Dermis blood vessel endothelial cell (primary cell): ENCODE measurements around the gene TMEM203. TPM values are rescaled to one million over a fixed set of nuclear protein-coding genes. Genes with fewer than 3 reads are reported as not detected.
A peak's percentile ranks its signal among the peaks of the same experiment; 100 is the strongest.

Experiments
- DNase-seq: peaks from one replicate; pipeline ENCODE4 v3.0.0; 2010
- total RNA-seq: library from RNA; depleted of rRNA; stranded (reverse); fragments of >200 nt; gene quantifications from 2 replicates; pipeline ENCODE4 v1.2.3, GENCODE V29; 2014

Gene TMEM203
- total RNA-seq, 1 donor from 2014 or later = 31.1 TPM

DNA sequence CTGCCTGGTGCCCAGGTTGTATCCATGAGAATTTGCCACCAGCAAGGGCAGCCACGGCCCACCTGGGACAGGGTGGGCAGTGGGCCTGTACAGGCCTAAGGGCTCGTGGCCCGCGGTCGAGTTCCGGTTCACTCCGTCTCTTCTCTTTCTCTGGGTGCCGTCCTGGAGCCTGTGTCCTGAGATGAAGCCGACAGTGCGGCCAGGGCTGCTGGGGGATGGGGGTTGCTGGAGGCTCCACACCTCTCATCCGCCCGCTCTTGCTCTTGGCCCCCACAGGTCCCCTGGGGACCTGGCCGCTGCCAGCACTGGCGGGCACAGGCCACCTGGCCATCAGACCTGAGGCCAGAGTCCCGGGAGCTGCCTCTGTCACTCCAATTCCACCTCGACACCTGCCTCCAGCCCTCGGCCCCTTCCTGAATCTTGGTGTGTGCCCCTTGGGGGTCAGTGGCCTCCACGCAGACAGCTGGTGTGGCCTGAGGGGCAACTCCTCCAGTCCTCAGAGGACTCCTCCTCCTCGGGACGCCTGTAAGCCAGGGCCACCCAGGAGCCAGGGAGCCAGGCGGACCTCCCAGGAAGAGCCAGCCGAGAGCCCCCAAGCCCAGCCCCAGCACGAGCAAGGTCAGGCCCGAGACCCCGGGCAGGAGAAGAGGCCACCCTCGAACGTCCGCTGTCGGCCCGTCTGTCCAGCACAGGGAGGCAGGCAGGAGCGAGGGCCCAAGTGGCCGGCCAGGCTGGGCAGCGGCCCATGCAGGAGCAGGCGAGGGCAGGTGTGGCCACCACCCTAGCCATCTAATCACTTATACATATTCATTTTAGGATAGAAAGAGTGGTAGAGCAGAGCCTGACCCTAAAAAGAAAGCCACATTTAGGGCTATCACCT, 40.8 kb downstream of the TMEM203 start:
- no peak for DNase-seq

DNA sequence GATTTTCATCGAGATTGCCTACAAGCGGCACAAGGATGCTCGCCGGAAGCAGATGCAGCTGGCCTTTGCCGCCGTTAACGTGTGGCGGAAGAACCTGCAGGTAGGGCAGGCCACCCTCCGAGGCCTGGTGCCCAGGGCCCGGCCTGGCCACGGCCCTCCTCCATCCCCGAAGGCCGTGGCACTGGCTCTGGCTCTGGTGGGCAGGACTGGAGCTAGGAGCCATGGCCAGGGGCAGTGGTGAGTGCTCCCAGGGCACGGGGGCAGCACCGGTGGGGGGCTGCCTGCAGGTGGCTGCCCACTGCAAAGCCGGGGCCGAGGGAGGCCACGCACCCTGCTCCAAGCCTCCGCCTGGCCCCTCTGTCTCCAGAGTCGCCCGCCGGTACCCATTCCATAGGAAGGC, 41.6 kb downstream of the TMEM203 start:
- no peak for DNase-seq

DNA sequence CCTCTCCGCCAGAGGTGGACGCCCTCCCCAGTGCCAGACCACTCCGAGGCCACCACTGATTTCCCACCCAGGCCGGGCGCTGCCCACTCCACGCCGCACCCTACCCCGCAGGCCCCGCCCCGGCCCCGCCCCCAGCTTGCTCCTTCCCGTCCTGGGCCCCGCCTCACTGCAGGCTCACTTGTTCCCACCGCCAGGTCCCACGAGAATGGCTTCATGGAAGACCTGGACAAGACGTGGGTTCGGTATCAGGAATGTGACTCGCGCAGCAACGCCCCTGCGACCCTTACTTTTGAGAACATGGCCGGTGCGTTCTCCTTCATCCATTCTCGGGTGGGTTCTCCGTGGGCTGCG, 42.1 kb downstream of the TMEM203 start:
- DNase-seq = peak; percentile 19

DNA sequence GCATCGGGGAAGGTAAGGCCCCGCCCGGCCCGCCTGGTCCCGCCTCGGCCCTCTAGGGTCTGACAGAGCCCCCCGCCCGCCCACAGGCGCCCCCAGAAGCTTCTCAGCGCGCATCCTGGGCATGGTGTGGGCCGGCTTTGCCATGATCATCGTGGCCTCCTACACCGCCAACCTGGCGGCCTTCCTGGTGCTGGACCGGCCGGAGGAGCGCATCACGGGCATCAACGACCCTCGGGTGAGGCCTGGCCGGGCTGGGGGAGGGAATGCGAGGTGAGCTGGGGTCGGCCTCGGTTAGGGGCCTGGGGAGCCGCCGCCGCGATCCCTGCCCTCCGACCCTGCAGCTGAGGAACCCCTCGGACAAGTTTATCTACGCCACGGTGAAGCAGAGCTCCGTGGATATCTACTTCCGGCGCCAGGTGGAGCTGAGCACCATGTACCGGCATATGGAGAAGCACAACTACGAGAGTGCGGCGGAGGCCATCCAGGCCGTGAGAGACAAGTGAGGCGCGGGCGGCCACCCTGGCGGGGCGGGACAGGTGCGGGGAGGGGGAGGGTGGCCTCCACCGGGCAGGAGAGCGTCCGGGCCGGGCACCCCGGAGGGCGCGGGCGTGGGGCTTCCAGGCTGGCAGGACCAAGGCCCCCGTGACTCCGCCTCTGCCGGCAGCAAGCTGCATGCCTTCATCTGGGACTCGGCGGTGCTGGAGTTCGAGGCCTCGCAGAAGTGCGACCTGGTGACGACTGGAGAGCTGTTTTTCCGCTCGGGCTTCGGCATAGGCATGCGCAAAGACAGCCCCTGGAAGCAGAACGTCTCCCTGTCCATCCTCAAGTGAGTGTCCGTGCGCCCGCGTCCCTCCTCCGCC, 42.7 kb downstream of the TMEM203 start:
- DNase-seq = peak; percentile 26

DNA sequence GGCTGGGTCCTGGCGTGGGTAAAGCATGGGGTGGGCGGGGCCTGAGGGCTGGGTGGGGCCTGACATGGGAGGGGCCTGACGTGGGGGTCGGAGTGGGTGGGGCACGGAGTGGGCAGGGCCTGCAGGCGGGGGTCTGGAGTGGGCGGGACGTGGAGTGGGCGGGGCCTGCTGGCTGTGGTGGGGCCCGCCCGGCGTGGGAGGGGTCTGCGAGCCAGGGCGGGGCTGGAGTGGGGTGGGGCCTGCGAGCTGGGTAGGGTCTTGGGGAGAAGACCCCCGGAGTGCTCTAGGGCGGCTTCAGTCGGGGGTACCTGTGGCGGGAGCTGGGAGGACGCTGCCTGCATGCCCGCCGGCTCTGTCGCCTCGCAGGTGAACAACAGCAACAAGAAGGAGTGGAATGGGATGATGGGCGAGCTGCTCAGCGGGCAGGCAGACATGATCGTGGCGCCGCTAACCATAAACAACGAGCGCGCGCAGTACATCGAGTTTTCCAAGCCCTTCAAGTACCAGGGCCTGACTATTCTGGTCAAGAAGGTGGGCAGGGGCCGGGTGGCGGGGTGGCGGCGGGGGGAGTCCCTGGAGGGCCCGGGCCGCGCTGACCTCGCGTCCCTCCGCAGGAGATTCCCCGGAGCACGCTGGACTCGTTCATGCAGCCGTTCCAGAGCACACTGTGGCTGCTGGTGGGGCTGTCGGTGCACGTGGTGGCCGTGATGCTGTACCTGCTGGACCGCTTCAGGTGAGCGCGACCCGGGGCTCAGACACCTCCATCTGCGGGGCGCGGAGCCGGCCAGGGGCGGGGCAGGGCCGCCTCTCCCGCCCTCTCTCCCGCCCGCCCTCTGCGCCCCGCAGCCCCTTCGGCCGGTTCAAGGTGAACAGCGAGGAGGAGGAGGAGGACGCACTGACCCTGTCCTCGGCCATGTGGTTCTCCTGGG, 43.6 kb downstream of the TMEM203 start:
- no peak for DNase-seq

DNA sequence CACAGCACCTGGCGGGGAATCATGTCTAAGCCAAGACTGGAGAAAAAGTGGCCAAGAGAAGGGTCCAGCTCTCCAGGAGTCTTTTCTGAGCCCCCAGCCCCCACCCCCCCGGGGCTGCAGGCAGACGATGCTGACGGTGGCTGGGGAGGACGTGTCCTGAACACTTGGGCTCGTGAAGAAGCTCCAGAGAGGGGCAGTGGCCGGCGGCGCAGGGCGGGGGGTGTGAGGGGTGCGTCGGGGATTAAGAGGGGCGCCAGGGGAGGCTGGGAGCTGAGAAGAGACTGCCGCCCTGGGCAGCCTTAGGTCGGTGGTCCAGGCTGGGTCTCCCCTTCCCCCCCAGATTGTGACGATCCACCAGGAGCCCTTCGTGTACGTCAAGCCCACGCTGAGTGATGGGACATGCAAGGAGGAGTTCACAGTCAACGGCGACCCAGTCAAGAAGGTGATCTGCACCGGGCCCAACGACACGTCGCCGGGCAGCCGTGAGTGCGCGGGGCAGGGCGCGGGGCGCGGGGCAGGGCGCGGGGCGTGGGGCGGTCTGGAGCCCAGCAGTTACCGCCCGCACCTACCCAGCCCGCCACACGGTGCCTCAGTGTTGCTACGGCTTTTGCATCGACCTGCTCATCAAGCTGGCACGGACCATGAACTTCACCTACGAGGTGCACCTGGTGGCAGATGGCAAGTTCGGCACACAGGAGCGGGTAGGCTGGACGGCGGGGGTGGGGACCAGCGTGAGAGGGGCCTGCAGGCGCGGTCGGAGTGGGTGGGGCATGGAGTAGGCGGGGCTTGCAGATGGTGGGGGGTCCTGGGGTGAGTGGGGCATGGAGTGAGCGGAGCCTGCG, 44.5 kb downstream of the TMEM203 start:
- DNase-seq = no peak

DNA sequence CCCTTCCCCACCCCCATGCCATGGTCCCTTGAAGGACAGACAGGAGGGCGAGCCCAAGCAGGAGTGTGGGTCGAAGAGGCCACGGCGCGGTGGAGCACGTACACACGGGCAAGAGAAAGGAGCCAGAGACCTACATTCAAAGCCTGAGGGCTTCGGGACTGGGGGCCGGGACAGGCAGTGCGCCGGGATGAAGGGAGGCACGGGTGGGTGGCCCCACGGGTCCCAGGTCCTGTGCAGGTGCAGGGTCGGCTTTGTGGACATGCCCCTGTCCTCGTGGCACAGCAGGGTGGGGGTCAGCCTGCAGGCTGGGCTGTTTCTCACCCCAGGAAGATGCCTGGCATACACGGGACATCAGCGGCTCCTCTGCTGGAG, 45.4 kb downstream of the TMEM203 start:
- DNase-seq = no peak

DNA sequence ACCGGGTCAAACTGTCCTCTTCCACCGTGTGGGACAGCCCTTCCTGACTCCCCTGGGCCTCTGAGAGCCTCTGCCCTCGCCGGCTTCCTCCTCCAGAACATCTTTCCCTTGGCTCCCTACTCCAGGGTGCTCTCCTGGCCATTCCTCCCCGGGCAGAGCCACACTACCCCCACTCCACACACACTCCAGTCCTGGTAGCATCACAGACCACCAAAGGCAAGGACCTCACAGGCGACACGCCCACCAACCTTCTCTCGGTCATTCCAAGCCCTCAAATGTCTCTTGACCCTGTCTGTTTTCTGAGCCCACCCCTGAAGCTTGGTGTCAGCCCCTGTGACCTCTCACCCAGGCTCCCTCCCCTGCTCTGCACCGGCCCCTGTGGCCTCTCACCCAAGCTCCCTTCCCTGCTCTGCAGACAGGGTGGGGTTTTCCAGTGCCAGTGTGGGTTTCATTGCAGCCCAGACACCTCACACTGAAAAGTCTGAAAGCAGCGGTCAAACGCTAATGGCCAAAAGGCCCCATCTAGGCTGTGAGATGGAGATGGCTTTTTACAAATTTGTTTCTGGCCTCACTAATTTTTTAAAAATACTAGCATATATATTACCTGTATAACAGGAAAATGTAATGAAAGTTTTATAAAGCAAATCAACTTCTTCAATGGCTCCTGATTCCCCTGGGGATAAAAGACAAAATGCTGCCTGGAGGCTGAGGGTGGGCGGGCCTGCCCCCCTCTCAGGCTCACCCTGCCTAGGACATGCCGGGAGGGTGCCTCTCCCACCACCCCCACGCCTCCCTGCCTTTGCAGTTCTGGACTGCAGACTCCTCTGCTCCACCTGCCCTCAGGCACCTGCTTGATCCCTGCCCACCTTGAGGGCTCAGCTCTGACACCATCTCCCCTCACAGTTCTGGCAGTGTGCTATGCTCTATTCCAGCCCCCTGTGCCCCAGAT, 46.1 kb downstream of the TMEM203 start:
- no peak for DNase-seq

DNA sequence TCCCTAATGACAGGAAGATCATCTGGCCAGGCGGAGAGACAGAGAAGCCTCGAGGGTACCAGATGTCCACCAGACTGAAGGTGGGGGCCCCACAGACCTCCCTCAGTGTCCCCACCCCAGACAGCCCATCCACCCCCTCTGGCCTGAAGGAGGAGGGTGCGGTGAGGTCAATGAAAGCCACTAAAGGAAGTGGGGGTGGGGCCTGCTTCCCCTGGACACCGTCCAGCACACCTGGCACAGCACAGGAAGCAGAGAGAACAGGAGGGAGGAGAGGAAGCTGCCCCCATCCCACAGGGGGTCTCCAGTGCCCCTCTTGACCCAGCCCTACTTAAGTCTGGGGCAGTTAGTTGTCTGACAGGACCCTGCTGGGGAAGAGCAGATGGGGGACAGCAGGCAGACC, 46.8 kb downstream of the TMEM203 start:
- DNase-seq = no peak

DNA sequence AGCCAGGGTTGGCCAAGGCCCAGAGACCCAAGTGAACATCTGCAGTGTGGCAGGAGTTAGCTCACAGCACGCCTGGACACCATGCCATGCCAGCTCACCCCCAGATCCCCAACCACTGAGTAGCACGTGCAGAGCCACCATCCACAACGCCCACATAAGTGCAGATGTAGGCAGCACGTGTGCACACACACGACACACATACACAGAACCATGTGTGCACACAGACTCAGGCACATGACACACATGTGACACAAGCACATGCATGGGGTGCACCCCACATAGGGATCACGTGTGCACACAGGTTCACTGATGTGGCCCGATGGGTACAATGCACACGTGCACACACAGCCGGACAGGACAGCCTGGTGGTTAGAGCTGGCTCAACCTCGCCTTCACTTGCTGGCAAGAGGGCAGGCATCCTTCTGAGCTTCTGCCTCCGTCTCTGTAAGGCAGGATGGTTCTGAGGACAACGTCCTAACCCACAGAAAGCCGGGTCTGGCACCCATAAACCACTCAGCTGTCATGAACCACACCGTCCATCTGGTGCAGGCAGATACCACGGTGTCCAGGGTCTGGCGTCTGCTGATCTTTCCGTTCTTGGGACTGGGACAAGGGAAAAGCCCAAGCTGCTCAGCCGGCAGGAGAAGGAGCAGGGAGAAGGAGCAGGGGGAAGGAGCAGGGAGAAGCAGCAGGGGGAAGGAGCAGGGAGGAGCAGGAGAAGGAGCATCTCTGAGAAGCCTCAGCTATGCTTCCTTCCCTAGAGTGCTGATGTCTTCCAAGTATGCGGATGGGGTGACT, 47.6 kb downstream of the TMEM203 start:
- DNase-seq = no peak

DNA sequence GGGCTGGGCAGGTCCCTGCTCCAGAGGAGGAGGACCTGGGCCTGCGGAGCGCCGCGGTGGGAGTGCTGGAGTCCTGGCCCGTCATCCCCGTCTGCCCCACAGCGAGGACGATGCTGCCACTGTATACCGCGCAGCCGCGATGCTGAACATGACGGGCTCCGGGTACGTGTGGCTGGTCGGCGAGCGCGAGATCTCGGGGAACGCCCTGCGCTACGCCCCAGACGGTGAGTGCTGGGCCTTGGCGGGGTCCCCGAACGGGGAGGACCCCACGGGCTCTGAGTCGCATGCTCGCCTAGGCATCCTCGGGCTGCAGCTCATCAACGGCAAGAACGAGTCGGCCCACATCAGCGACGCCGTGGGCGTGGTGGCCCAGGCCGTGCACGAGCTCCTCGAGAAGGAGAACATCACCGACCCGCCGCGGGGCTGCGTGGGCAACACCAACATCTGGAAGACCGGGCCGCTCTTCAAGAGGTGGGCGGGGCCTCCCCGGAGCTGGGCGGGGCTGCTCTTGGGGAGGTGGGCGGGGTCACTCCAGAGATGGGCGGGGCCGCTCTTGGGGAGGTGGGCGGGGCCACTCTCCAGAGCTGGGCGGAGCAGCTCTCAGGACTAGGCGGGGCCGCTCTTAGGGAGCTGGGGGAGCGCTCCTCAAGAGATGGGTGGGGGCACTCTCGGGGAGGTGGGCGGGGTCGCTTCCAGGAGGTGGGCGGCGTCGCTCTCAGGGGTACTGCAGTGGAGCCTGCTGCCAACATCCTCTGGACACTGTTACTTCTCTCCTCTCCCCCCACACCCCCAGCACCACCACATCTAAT, 48.7 kb downstream of the TMEM203 start:
- DNase-seq = peak; percentile 56

Other genes starting within 250 kb of the TMEM203 start
- gene PTGDS, start 228.1 kb downstream of the TMEM203 start, total RNA-seq = 0.17 and 0.60 TPM in 2 replicates
- gene LCNL1, start 222.7 kb downstream of the TMEM203 start, total RNA-seq = not detected in 2 replicates
- gene PAXX, start 213.2 kb downstream of the TMEM203 start, total RNA-seq = 13.5 and 17.9 TPM in 2 replicates
- gene CLIC3, start 209.1 kb downstream of the TMEM203 start, total RNA-seq = 0.09 TPM in 1 of 2 replicates, not detected in the other
- gene ABCA2, start 177.4 kb downstream of the TMEM203 start, total RNA-seq = 8.5 and 13.3 TPM in 2 replicates
- gene FUT7, start 173.6 kb downstream of the TMEM203 start, total RNA-seq = not detected in 2 replicates
- 39.7 and 46.8 TPM in 2 replicates for gene NPDC1, start 159.5 kb downstream of the TMEM203 start, total RNA-seq
- not detected in 2 replicates for gene ENTPD2, start 151.6 kb downstream of the TMEM203 start, total RNA-seq
- 6.0 and 36.3 TPM in 2 replicates for gene SAPCD2, start 135.1 kb downstream of the TMEM203 start, total RNA-seq
- gene UAP1L1, start 128.1 kb downstream of the TMEM203 start, total RNA-seq = 27.0 and 27.2 TPM in 2 replicates
- 73.1 and 76.6 TPM in 2 replicates for gene MAN1B1, start 118.7 kb downstream of the TMEM203 start, total RNA-seq
- 81.5 and 98.5 TPM in 2 replicates for gene DPP7, start 90.9 kb downstream of the TMEM203 start, total RNA-seq
- gene GRIN1, start 66.5 kb downstream of the TMEM203 start, total RNA-seq = 0.05 and 0.17 TPM in 2 replicates
- gene LRRC26, start 35.6 kb downstream of the TMEM203 start, total RNA-seq = not detected in 2 replicates
- gene TMEM210, start 33.6 kb downstream of the TMEM203 start, total RNA-seq = not detected in 2 replicates
- gene ANAPC2, start 17.1 kb downstream of the TMEM203 start, total RNA-seq = 23.1 and 33.6 TPM in 2 replicates
- gene SSNA1, start 17.0 kb downstream of the TMEM203 start, total RNA-seq = 112 and 128 TPM in 2 replicates
- gene TPRN, start 4.9 kb downstream of the TMEM203 start, total RNA-seq = 4.6 and 6.6 TPM in 2 replicates
- gene NDOR1, start 52 bp upstream of the TMEM203 start, total RNA-seq = 3.4 and 5.8 TPM in 2 replicates
- gene RNF208, start 16.6 kb upstream of the TMEM203 start, total RNA-seq = 0.14 TPM in 1 of 2 replicates, not detected in the other
- gene CYSRT1, start 19.5 kb upstream of the TMEM203 start, total RNA-seq = 0.17 and 0.37 TPM in 2 replicates
- gene RNF224, start 21.9 kb upstream of the TMEM203 start, total RNA-seq = not detected in 2 replicates
- not detected in 2 replicates for gene SLC34A3, start 25.3 kb upstream of the TMEM203 start, total RNA-seq
- gene TUBB4B, start 35.6 kb upstream of the TMEM203 start, total RNA-seq = 128 and 305 TPM in 2 replicates
- gene STPG3, start 45.6 kb upstream of the TMEM203 start, total RNA-seq = 0.34 TPM in 1 of 2 replicates, not detected in the other
- gene NELFB, start 49.7 kb upstream of the TMEM203 start, total RNA-seq = 55.3 and 83.7 TPM in 2 replicates
- gene TOR4A, start 72.1 kb upstream of the TMEM203 start, total RNA-seq = 29.8 and 46.0 TPM in 2 replicates
- 64.3 and 82.2 TPM in 2 replicates for gene NRARP, start 96.6 kb upstream of the TMEM203 start, total RNA-seq
- 32.9 and 43.1 TPM in 2 replicates for gene EXD3, start 217.5 kb upstream of the TMEM203 start, total RNA-seq
- 1.5 and 2.6 TPM in 2 replicates for gene NOXA1, start 217.7 kb upstream of the TMEM203 start, total RNA-seq
- 0.23 and 0.34 TPM in 2 replicates for gene ENTPD8, start 235.7 kb upstream of the TMEM203 start, total RNA-seq